ENCODE measurements around the gene MEGF11.

- TF ChIP-seq POLR2A (IDR thresholded peaks at IDR 0.05) (no peak), POLR2AphosphoS5 (IDR thresholded peaks at IDR 0.05; ENCODE audit: insufficient read depth in 1 of 2, low read depth in 1 of 2) (no peak)
Measured at GRCh38 chr15:66115568-66116206, 137.9 kb downstream of the MEGF11 start.
